ENCODE data around the gene CYP1B1.

GRCh38 chr2:38070438-38070837 lies 5.5 kb downstream of the CYP1B1 start:
- TF ChIP-seq POLR2A (IDR thresholded peaks at IDR 0.05) (no peak), CTCF (IDR thresholded peaks at IDR 0.05) (no peak)

Data from testis (tissue), 2 donors.